OCI-LY3 (cell line): ENCODE results near the gene ATP6V0A1.

Source experiments
- CTCF ChIP-seq: fragments of 200-600, 300-600 bp; sonication (generic); IDR thresholded peaks from 2 replicates; pipeline ENCODE4 v1.5.1; 2014; ENCODE audit warnings: antibody characterized with exemption, low read length, low read depth
- EZH2phosphoT487 ChIP-seq: fragments of 200-600 bp; shearing (Covaris generic); IDR thresholded peaks from 2 replicates; pipeline ENCODE4 v1.6.1; 2018; ENCODE audit warnings: antibody characterized with exemption, mixed run types, low read depth

- TF ChIP-seq CTCF (no peak), EZH2phosphoT487 (no peak)
Measured at GRCh38 chr17:42476411-42476810, 17.7 kb downstream of the ATP6V0A1 start.
